A673 (cell line): ENCODE results near the gene H1-8. TPM values are rescaled to one million over a fixed set of nuclear protein-coding genes. Genes with fewer than 3 reads are reported as not detected.

ENCODE experiments used
- BruUV-seq: library from RNA; stranded (reverse); fragments of 400-500 nt; replicated peaks from 2 replicates; lab custom pipeline; 2021; lab: Mats Ljungman, UMichigan
- CTCF ChIA-PET: fragments of 300-600 bp; sonication (Branson Sonifier 250); formaldehyde crosslinking; loops from one replicate; lab custom pipeline; 2022; ENCODE audit warnings: antibody characterized with exemption; lab: Charles Lee
- POLR2A ChIA-PET: fragments of 300-600 bp; sonication (Branson Sonifier 250); formaldehyde crosslinking; loops from one replicate; lab custom pipeline; 2022; ENCODE audit warnings: antibody characterized with exemption; ENCODE audit not compliant: low non-redundant PET; lab: Charles Lee
- DNase-seq: peaks from one replicate; pipeline ENCODE4 v3.0.0-alpha.2; 2015; ENCODE audit warnings: low spot score
- H3K27ac ChIP-seq: fragments of 200-600 bp; sonication (generic); 2 replicates; pipeline ENCODE4 v1.5.1; 2016; ENCODE audit warnings: mixed run types, low read depth, mild to moderate bottlenecking, mixed read lengths, antibody characterized with exemption, low read length; ENCODE audit not compliant: poor library complexity, severe bottlenecking
- H3K27me3 ChIP-seq: fragments of 200-600 bp; sonication (generic); replicated peaks from 2 replicates; pipeline ENCODE4 v1.6.1; 2017; ENCODE audit warnings: mixed run types, low read depth, mild to moderate bottlenecking, mixed read lengths, antibody characterized with exemption, low read length; ENCODE audit not compliant: insufficient read depth, poor library complexity
- H3K36me3 ChIP-seq: fragments of 200-600 bp; sonication (generic); 2 replicates; pipeline ENCODE4 v1.6.1; 2016; ENCODE audit warnings: mixed run types, mild to moderate bottlenecking, mixed read lengths, antibody characterized with exemption, low read length; ENCODE audit not compliant: insufficient read depth, poor library complexity, severe bottlenecking
- H3K4me1 ChIP-seq: fragments of 200-600 bp; sonication (generic); 2 replicates; pipeline ENCODE4 v1.6.1; 2017; ENCODE audit warnings: mixed run types, mild to moderate bottlenecking, mixed read lengths, antibody characterized with exemption, low read length; ENCODE audit not compliant: insufficient read depth, poor library complexity, severe bottlenecking
- H3K4me3 ChIP-seq: fragments of 200-600 bp; sonication (generic); 2 replicates; pipeline ENCODE4 v1.5.1; 2016; ENCODE audit warnings: low read depth, mixed run types, mild to moderate bottlenecking, mixed read lengths, low read length; ENCODE audit not compliant: poor library complexity, severe bottlenecking
- H3K9me3 ChIP-seq: fragments of 200-600 bp; sonication (generic); 2 replicates; pipeline ENCODE4 v1.6.1; 2016; ENCODE audit warnings: mixed run types, low read depth, mild to moderate bottlenecking, mixed read lengths, antibody characterized with exemption, low read length; ENCODE audit not compliant: poor library complexity, severe bottlenecking
- CTCF ChIP-seq: fragments of 300-800, 200-600 bp; sonication (generic); conservative IDR thresholded peaks from 2 replicates; pipeline ENCODE4 v1.5.1; 2017; ENCODE audit warnings: low read depth, mild to moderate bottlenecking, antibody characterized with exemption, low read length, moderate library complexity, mixed read lengths
- EZH2 ChIP-seq: fragments of 200-600 bp; sonication (generic); IDR thresholded peaks from 2 replicates; pipeline ENCODE4 v1.6.1; 2017; ENCODE audit warnings: borderline replicate concordance, low read depth, mild to moderate bottlenecking, mixed read lengths, antibody characterized with exemption, low read length; ENCODE audit not compliant: poor library complexity, severe bottlenecking
- intact Hi-C: fragments of 100-400 bp; cut with micrococcal nuclease; formaldehyde crosslinking; loops from one replicate; pipeline ENCODE4 v1.10.0; 2022; ENCODE audit not compliant: unreplicated experiment
- total RNA-seq: library from RNA; stranded (reverse); gene quantifications from 2 replicates; pipeline ENCODE4 v1.2.3, GENCODE V29; 2021

H1-8 gene
- total RNA-seq, 1 experiment from 2014 or later: not detected

- no peak for DNase-seq
- Histone ChIP-seq H3K27me3 (no peaks in the 10 kb centered on the region), H3K9me3 (no peaks in the 10 kb centered on the region), H3K36me3 (no peaks in the 10 kb centered on the region), H3K4me1 (no peaks in the 10 kb centered on the region), H3K27ac (no peak overlapping the region), H3K4me3 (no peak overlapping the region)
- TF ChIP-seq CTCF (no peak), EZH2 (no peak)
- CTCF ChIA-PET: no interaction called here
- POLR2A ChIA-PET: no interaction called here
- intact Hi-C loops: no loop called here
- no TSS peak for BruUV-seq
Measured at GRCh38 chr3:129567939-129568338, 25.0 kb downstream of the H1-8 start.

- no peaks in the 10 kb centered on the region for H3K36me3 ChIP-seq
- H3K4me1 ChIP-seq: no peaks in the 10 kb centered on the region
- ChIA-PET POLR2A (no interaction called here), CTCF (no interaction called here)
- no peak for DNase-seq
- no peak overlapping the region for H3K4me3 ChIP-seq
- intact Hi-C loops: no loop called here
- TF ChIP-seq EZH2 (no peak), CTCF (no peak)
- BruUV-seq: no TSS peak
- no peak overlapping the region for H3K27ac ChIP-seq
- no peaks in the 10 kb centered on the region for H3K9me3 ChIP-seq
- H3K27me3 ChIP-seq: no peaks in the 10 kb centered on the region
Measured at GRCh38 chr3:129569856-129570255, 26.9 kb downstream of the H1-8 start.

- H3K4me1 ChIP-seq: no peaks in the 10 kb centered on the region
- no peak for DNase-seq
- no peaks in the 10 kb centered on the region for H3K27me3 ChIP-seq
- intact Hi-C loops: no loop called here
- H3K36me3 ChIP-seq: no peaks in the 10 kb centered on the region
- H3K27ac ChIP-seq: no peak overlapping the region
- ChIA-PET CTCF (no interaction called here), POLR2A (no interaction called here)
- TF ChIP-seq EZH2: no peak
- TF ChIP-seq CTCF: no peak
- no peak overlapping the region for H3K4me3 ChIP-seq
- H3K9me3 ChIP-seq: no peaks in the 10 kb centered on the region
- BruUV-seq: no TSS peak
Measured at GRCh38 chr3:129571605-129572547, 28.9 kb downstream of the H1-8 start.
